NCI-H2196 (cell line): ENCODE data around the gene NIPAL3.
"Not testable (repeated sequence)": the region's sequence is repeated elsewhere in the genome, so short reads cannot be mapped to it uniquely, and the experiment has no call there.

ENCODE experiments used
- DNase-seq: peaks from one replicate; lab custom pipeline; 2025; ENCODE audit not compliant: unreplicated experiment; lab: John Stamatoyannopoulos, UW

Gene NIPAL3

DNA sequence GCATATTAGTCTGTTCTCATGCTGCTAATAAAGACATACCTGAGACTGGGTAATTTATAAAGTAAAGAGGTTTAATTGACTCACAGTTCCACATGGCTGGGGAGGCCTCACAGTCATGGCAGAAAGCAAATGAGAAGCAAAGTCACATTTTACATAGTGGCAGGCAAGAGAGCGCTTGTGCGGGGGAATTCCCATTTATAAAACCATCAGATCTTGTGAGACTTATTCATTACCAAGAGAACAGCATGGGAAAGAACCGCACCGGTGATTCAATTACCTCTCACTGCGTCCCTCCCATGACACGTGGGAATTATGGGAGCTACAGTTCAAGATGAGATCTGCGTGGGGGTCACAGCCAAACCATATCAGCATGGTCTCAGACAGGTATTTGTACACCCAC is 72.6 kb downstream of the NIPAL3 start:
- DNase-seq: not testable (repeated sequence)

GRCh38 chr1:24489674-24490073 is 74.1 kb downstream of the NIPAL3 start:
- no peak for DNase-seq

DNA sequence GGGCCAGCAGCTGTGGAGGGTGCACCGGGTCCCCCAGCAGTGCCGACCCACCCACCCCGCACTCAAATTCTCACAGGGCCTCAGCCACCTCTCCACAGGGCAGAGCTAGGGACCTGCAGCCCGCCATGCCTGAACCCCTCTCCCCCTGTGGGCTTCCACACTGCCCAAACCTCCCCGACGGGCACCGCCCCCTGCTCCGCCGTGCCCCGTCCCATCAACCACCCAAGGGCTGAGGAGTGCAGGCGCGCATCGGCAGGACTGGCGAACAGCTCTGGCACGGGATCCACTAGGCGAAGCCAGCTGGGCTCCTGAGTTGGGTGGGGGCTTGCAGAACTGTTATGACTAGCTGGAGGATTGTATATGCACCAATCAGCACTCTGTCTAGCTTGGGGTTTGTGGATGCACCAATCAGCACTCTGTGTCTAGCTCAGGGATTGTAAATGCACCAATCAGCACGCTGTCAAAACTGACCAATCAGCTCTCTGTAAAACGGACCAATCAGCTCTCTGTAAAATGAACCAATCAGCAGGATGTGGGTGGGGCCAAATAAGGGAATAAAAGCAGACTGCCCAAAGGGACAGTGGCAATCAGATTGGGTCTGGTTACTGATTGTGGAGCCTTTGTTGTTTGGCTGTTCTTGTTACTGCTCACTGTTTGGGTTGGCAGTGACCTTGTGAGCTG is 74.6 kb downstream of the NIPAL3 start:
- no peak for DNase-seq

DNA sequence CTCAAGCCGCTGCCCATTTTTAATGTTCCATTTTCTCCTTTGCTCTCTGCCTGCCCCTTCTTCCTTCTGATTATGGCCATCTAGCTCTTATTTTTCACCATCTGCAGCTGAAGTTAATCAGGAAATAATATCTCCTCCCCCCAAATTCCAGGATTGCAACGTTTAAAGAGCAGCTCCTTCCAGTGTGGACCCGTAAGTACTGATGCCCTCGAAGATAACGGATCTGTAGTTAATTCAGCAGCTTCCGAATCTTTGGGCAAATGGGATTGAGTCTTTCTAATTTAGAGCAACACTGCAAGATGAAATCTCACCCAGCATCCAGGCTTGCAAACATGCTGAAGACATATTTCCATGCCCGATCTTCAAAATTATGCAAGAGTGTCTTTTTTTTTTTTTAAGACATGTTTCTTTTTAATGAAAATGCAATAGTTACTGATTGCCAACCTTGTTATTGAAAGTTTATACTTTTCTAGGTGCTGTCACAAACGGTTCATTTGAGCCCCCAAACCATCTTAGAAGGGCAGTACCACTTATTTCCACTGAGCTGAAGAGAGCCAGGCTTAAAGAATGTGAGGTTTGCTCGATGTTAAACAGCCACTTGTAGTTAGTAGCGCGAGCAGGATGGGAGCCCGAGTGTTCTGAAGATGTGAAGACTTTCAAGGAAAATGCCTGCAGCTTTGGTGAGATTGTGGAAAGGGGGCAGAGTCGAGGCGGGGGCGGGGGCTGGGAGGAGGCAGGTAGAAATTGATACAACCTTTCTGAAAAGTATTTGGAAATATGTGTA is 76.2 kb downstream of the NIPAL3 start:
- DNase-seq: no peak

- DNase-seq: not testable (repeated sequence)
Observed at GRCh38 chr1:24492935-24493334, 77.3 kb downstream of the NIPAL3 start.

GRCh38 chr1:24493785-24494184 is 78.2 kb downstream of the NIPAL3 start:
- no peak for DNase-seq

DNA sequence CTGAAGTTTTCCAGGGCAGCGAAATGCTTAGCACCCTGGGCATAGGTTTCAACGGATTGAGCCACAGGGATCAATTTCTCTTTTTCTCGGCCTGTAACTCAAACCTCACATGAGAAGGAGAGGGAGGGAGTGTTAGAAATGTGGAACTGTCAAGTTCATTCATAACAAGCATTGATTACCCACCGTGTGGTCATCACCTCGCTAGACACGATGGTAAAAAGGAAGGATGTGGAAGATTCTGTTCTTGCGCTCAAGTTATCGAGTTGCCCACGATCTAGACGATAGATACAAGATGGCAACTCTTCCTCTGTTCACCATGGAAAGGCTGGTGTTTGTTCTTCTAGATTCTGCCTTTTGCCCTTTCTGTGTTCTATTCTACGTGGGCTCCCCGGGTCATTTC is 83.0 kb downstream of the NIPAL3 start:
- DNase-seq: no peak

- no peak for DNase-seq
Observed at GRCh38 chr1:24500448-24501048, 84.9 kb downstream of the NIPAL3 start.

GRCh38 chr1:24501371-24502064 is 85.9 kb downstream of the NIPAL3 start:
- DNase-seq: no peak

- peak; percentile 63 for DNase-seq
Observed at GRCh38 chr1:24502065-24502708, 86.6 kb downstream of the NIPAL3 start.

DNA sequence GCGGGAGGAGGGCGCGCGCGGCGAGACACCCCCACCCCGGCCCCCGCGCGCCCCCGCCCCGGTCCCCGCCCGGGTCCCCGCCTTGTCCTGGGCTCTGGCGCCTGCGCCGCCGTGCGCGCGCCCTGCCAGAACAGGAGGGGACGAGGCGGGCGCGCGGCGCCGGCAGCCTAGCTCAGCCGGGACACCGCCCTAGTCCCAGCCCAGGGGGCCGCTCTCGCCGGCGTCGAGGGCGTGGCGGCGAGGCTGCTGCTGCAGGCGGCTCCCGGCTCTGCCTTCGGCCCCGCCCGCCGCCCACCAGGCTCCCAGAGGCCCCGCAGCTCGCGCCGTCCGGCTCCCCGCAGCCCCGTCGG is 87.1 kb downstream of the NIPAL3 start, which contains the start of gene RCAN3:
RCAN3 (plus strand) TSS at position 128 of the 350 bp plus-strand sequence. CDS start 11,537 bp downstream, outside the sequence.
- peak; percentile 86 for DNase-seq

- no peak for DNase-seq
Observed at GRCh38 chr1:24503059-24503751, 87.6 kb downstream of the NIPAL3 start.

DNA sequence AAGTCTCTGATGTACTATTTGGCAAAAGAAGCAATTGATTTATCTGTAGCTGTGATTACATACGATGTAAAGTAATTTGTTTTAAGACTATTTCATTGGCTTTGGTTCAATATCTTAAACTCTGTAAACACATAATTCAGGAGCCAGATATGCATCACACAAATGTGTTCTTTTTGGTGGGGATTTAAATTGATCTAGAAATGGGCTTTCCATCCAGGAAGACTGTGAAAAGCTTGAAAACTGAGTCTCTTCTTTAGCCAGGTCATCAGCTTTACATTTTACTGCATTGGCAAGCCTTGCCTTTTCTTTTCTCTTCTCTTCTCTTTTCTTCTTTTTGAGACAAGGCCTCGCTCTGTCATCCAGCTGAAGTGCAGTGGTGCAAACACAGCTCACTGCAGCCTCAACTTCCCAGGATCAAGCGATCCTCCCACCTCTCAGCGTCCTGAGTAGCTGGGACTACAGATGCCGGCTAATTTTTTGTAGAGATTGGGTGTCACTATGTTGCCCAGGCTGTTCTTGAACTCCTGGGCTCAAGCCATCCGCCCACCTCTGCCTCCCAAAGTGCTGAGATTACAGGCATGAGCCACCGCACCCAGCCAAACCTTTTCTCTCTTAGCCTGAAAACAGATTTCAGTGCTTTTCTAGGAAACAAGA is 88.4 kb downstream of the NIPAL3 start:
- DNase-seq: no peak

- no peak for DNase-seq
Observed at GRCh38 chr1:24504560-24504959, 89.0 kb downstream of the NIPAL3 start.

DNA sequence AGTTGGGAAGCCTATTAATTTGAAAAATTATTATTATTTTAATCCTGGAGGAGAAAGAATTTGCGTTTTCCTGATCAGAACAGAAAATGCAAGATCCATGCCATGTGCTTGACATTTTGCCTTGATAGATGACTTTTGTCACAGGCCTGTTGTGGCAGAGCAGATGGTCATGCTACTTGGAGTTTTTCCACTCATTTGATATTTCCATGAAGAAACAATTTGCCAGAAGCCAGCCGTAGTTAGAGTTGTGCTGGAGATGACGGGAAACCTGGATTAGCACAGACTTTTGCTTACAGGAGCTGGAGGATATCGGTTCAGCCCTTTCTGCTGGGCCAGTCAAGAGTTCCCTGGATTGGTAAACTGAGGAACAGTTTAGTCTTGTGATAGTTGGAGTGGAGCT is 90.2 kb downstream of the NIPAL3 start:
- no peak for DNase-seq

- no peak for DNase-seq
Observed at GRCh38 chr1:24506691-24507381, 91.2 kb downstream of the NIPAL3 start.

- no peak for DNase-seq
Observed at GRCh38 chr1:24507405-24507804, 91.8 kb downstream of the NIPAL3 start.

DNA sequence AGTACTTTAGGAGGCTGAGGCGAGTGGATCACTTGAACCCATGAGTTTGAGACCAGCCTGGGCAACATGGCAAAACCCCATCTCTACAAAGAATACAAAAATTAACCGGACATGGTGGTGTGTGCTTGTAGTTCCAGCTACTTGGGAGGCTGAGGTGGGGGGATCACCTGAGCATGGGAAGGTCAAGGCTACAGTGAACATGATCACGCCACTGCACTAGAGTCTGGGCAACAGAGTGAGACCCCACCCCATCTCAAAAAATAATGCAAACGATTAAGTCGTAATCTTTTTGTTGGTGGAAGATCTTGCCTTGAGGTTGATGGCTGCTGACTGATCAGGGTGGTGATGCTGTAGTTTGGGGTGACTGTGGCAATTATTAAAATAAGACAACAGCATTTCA is 93.3 kb downstream of the NIPAL3 start:
- DNase-seq: no peak

GRCh38 chr1:24513706-24514105 is 98.1 kb downstream of the NIPAL3 start:
- no peak for DNase-seq
